ENCODE measurements around the gene BFSP2. TPM values are rescaled to one million over a fixed set of nuclear protein-coding genes. Genes with fewer than 3 reads are reported as not detected.
"Not testable (repeated sequence)": the region's sequence is repeated elsewhere in the genome, so short reads cannot be mapped to it uniquely, and the experiment has no call there.

BFSP2 gene
- total RNA-seq, 1 donor from 2014 or later: not detected

- TF ChIP-seq CTCF (IDR thresholded peaks at IDR 0.05; ENCODE audit: partially characterized antibody, unreplicated experiment): no peak
- H3K27me3 Mint-ChIP-seq (ENCODE audit: unreplicated experiment): peaks cover 2% of the 10 kb centered on the region
- H3K4me1 Mint-ChIP-seq (ENCODE audit: low read depth, unreplicated experiment): no peaks in the 10 kb centered on the region
- peak overlapping the region; percentile 3 for H3K4me3 Mint-ChIP-seq (ENCODE audit: unreplicated experiment)
- no peak for DNase-seq
- peaks cover 16% of the 10 kb centered on the region for H3K36me3 Mint-ChIP-seq (ENCODE audit: unreplicated experiment)
- no peaks in the 10 kb centered on the region for H3K9me3 Mint-ChIP-seq (ENCODE audit: unreplicated experiment)
- H3K27ac Mint-ChIP-seq (ENCODE audit: unreplicated experiment): no peak overlapping the region
Measured at GRCh38 chr3:133492159-133492741, 92.4 kb downstream of the BFSP2 start.

GRCh38 chr3:133494469-133494868 lies 94.6 kb downstream of the BFSP2 start:
- peak; percentile 63 for TF ChIP-seq CTCF (IDR thresholded peaks at IDR 0.05; ENCODE audit: partially characterized antibody, unreplicated experiment)
- Mint-ChIP-seq H3K36me3 (ENCODE audit: unreplicated experiment) (peaks cover 5% of the 10 kb centered on the region), H3K9me3 (ENCODE audit: unreplicated experiment) (no peaks in the 10 kb centered on the region), H3K27ac (ENCODE audit: unreplicated experiment) (no peak overlapping the region), H3K27me3 (ENCODE audit: unreplicated experiment) (peaks cover 2% of the 10 kb centered on the region), H3K4me1 (ENCODE audit: low read depth, unreplicated experiment) (no peaks in the 10 kb centered on the region), H3K4me3 (ENCODE audit: unreplicated experiment) (no peak overlapping the region)
- peak; percentile 39 for DNase-seq

GRCh38 chr3:133502542-133502941 lies 102.7 kb downstream of the BFSP2 start:
- not testable (repeated sequence) for DNase-seq; H3K4me3 Mint-ChIP-seq (ENCODE audit: unreplicated experiment); H3K9me3 Mint-ChIP-seq (ENCODE audit: unreplicated experiment); H3K4me1 Mint-ChIP-seq (ENCODE audit: low read depth, unreplicated experiment); H3K27me3 Mint-ChIP-seq (ENCODE audit: unreplicated experiment); H3K36me3 Mint-ChIP-seq (ENCODE audit: unreplicated experiment); H3K27ac Mint-ChIP-seq (ENCODE audit: unreplicated experiment)

GRCh38 chr3:133503409-133503808 lies 103.6 kb downstream of the BFSP2 start:
- no peak overlapping the region for H3K27ac Mint-ChIP-seq (ENCODE audit: unreplicated experiment)
- H3K4me1 Mint-ChIP-seq (ENCODE audit: low read depth, unreplicated experiment): no peaks in the 10 kb centered on the region
- H3K27me3 Mint-ChIP-seq (ENCODE audit: unreplicated experiment): no peaks in the 10 kb centered on the region
- TF ChIP-seq CTCF (IDR thresholded peaks at IDR 0.05; ENCODE audit: partially characterized antibody, unreplicated experiment): no peak
- no peak for DNase-seq
- no peaks in the 10 kb centered on the region for H3K9me3 Mint-ChIP-seq (ENCODE audit: unreplicated experiment)
- no peaks in the 10 kb centered on the region for H3K36me3 Mint-ChIP-seq (ENCODE audit: unreplicated experiment)
- no peak overlapping the region for H3K4me3 Mint-ChIP-seq (ENCODE audit: unreplicated experiment)

GRCh38 chr3:133504736-133505135 lies 104.9 kb downstream of the BFSP2 start:
- Mint-ChIP-seq H3K9me3 (ENCODE audit: unreplicated experiment) (no peaks in the 10 kb centered on the region), H3K27ac (ENCODE audit: unreplicated experiment) (no peak overlapping the region), H3K36me3 (ENCODE audit: unreplicated experiment) (no peaks in the 10 kb centered on the region), H3K4me3 (ENCODE audit: unreplicated experiment) (no peak overlapping the region), H3K27me3 (ENCODE audit: unreplicated experiment) (no peaks in the 10 kb centered on the region), H3K4me1 (ENCODE audit: low read depth, unreplicated experiment) (no peaks in the 10 kb centered on the region)
- DNase-seq: no peak
- no peak for TF ChIP-seq CTCF (IDR thresholded peaks at IDR 0.05; ENCODE audit: partially characterized antibody, unreplicated experiment)

All from glutamatergic neuron (in vitro differentiated cells).